Right renal cortex interstitium (tissue), 3 donors: ENCODE results near the gene ACTG1. TPM values are rescaled to one million over a fixed set of nuclear protein-coding genes. Genes with fewer than 3 reads are reported as not detected.
"Not testable (repeated sequence)": the region's sequence is repeated elsewhere in the genome, so short reads cannot be mapped to it uniquely, and the experiment has no call there.

Source experiments
- DNase-seq, 3 donors: peaks; one replicate each; pipeline ENCODE4 v3.0.0-alpha.2; 2013; ENCODE audit warnings: low read depth in 3 of 3, low spot score in 2 of 3
- polyA plus RNA-seq, 3 donors: library from polyadenylated mRNA; unstranded; fragments of 120-200 nt; gene quantifications; one replicate each; pipeline ENCODE4 v1.2.1, GENCODE V29; 2013; ENCODE audit not compliant: insufficient read length in 3 of 3

The ACTG1 gene
- polyA plus RNA-seq, 3 donors, result 2,985 to 3,420 (median 3,066) TPM

DNA sequence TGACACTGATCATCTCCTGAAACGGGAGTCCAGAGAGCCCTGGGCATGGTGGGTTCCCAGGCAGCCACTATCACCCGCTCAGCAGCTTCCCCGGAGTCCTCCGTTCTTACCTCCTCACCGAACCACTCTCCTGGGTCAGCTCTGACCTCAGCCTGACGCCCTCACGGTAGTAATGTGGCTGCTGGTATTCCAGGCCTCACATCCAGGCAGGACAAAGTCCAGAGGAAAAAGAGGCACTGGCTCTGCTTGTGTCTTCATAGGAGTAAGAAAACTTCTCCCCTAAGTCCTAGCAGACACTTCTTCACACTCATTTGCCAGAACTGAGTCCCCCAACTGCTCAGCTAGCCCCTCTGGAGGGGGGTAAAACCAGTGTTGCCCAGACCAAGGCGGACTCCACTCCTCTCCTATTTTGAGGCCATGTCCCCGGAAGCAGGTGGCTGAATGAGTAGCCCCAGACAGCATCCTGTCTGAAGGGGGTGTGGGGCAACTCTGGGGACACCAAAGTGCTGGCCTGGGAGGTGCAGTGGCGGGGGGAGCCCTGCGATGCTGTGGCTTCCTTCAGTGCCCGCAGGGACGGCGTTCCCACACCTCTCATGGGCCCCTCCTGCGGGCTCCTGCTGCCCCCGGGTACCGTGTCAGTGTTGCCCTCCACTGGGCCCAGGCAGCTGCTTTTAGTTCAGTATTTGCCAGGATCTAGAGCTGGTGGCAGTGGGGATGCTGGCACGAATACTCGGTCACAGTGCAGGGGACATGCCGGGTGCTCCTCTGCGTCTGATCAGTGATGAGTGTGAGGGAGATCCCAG is 20.9 kb upstream of the ACTG1 start:
- no peak for DNase-seq

DNA sequence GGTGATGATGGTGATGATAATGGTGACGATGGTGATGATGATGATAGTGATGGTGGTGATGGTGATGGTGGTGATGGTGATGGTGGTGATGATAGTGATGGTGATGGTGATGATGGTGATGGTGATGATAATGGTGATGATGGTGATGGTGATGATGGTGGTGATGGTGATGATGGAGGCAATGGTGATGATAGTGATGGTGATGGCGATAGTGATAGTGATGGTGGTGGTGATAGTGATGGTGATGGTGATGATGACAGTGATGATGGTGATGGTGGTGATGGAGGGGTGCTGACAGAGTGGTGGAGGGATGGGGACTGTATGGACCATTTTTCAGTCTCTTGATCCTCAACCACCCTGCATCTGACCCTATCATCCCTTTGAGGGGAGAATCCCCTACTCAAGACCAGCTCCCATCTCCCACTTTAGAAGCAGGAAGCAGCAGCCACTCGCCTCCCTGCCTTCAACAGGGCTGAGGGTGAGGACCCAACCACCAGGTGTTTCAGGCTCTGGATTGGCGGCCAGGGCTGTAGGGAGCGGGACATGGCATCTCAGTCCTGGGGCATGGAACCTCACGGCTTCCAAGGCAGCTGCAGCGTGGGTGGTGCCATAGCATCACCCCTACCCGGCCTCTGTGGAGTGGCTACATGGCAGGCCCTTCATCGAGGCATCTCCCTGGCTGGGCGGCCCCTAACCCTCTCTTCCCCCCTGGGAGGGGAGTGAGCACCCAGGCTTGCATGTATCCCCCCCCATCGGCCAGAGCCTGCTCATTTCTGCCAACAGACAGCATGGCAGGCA is 20.1 kb upstream of the ACTG1 start:
- no peak for DNase-seq

DNA sequence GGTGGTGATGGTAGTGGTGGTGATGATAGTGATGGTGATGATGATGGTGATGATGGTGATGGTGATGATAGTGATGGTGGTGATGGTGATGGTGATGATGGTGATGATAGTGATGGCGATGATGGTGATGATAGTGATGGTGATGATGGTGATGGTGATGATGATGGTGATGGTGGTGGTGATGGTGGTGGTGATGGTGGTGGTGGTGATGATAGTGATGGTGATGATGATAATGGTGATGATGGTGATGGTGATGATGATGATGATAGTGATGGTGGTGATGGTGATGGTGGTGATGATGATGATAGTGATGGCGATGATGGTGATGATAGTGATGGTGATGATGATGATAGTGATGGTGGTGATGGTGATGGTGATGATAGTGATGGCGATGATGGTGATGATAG is 19.4 kb upstream of the ACTG1 start:
- not testable (repeated sequence) for DNase-seq

DNA sequence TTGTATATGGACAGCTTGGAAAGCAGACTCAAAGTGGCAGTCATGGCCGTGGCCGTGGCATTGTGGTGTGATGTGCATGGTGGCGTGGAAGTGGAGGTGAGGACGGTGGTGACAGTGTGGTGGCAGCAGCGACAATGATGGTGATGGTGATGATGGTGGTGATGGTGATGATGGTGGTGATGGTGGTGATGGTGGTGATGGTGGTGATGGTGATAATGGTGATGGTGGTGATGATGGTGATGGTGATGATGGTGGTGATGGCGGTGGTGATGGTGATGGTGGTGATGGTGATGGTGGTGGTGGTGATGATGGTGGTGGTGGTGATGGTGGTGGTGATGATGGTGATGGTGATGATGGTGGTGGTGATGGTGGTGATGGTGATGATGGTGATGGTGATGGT is 18.4 kb upstream of the ACTG1 start:
- not testable (repeated sequence) for DNase-seq

DNA sequence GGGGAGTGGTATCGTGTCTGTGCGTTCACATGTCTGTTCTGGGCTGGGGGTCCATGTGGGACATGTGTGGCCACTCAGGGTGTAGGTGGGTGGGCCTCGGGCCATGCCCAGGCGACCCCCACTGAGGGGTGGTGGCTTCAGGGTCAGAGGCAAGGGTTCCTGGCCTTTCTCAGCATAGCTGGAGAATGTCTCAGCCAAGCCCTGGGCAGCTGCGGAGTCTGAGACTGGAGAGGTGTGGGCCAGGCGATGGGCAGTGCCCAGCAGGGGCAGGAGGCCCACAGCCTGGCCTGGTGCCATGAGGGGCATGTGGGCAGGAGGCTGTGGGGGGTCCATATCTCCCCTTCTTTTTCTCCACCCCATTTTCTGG is 16.8 kb upstream of the ACTG1 start:
- DNase-seq, result no peak

DNA sequence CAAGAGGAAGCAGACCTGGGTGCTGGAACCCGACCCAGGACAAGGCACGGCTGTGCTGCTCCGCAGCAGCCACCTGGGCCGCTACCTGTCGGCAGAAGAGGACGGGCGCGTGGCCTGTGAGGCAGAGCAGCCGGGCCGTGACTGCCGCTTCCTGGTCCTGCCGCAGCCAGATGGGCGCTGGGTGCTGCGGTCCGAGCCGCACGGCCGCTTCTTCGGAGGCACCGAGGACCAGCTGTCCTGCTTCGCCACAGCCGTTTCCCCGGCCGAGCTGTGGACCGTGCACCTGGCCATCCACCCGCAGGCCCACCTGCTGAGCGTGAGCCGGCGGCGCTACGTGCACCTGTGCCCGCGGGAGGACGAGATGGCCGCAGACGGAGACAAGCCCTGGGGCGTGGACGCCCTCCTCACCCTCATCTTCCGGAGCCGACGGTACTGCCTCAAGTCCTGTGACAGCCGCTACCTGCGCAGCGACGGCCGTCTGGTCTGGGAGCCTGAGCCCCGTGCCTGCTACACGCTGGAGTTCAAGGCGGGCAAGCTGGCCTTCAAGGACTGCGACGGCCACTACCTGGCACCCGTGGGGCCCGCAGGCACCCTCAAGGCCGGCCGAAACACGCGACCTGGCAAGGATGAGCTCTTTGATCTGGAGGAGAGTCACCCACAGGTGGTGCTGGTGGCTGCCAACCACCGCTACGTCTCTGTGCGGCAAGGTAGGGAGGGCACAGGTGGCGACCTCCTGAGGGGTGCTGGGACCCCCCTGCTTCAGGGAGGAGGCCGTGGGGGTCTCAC is 16.2 kb upstream of the ACTG1 start:
- DNase-seq, result no peak

DNA sequence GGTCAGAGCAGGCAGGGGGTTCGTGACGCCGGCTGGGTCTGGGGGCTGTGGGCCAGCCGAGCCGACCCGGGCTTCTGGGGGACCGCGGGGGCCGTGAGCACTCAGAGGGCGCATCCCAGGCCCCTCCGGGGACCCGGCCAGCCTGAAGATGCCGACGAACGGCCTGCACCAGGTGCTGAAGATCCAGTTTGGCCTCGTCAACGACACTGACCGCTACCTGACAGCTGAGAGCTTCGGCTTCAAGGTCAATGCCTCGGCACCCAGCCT is 15.7 kb upstream of the ACTG1 start:
- DNase-seq, result no peak

DNA sequence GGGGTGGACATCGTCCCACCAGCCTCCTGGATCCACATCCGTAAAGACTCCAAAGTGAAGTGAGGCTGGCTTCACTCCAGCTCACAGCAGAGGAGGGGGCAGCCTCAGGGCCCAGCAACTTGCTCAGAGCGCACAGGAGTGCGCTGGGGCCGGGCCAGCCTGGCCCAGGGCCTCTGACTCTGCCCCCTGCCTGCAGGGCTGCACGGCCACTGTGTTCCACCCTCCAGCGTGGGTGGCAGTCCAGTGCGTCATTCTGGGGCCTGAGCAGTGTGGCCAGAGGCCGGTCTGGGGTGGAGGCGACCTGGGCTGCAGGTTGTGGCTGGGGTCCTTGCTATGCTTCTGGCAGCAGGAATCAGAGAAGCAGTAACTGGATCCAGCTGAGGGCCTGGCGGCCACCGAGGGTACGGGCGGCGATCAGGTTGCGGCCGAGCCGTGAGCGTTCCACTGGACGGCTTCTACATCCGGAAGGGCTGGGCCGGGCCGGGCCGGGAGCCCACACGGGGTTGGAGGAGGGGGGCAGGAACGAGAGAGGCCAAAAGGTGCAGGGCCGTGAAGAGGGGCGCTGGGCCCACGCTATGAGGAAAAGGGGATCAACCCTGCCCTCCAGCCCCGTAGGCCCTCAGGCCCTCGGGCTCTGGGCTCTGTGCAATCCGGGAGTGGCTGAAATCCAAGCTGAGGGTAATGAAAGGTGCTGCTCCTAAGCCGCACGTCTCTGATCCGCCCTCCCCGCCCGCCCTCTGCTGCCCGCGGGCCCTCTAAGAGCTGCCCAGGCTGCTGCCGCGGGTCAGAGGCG is 15.2 kb upstream of the ACTG1 start, which contains the start of gene FSCN2:
Gene FSCN2 (plus strand): TSS at position 787 of the 793 bp plus-strand sequence. CDS start 155 bp downstream, outside the sequence.
- DNase-seq, result no peak

DNA sequence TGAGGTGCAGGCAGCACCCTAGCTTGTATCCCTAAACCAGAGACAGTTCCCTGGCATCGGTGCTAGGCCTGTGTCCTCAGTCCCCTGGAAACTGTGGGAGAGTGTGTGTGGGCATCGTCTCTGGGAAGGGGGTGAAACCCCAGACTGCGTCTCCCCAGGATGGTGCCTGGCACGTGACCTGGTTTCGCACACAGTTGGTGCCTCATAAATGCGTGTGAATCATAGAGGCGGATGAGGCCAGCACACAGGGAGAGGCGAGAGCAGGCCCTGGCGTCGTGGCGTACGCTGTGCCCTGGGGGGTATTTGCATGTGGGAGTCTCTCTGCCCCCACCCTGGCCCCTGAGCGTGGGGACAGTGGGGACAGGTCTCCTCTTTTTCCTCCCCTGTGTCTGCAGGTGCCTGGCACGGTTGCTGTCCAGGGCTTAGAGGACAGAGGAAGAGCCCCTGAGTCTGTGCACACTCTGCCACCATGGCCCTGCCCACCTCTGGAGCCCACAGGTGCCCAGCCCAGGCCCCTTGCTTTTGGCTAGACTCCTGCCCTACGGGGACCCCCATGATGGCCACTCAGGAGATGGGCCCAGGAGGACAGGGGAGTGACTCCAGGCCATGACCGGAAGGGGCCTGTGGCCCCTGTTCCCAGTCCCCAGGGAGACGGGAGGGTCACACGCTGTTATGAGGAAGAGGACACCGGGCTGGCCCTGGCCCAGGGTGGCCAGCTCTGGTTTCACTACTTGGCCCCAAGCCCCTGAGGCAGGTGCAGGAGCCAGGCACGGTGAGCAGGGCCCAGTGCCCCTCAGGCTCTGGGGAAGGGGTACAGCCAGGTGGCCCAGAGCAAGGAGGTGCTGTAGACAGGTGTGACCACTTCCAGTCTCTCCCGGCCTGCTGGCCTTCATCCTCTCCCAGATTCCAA is 14.3 kb upstream of the ACTG1 start:
- DNase-seq, result no peak

DNA sequence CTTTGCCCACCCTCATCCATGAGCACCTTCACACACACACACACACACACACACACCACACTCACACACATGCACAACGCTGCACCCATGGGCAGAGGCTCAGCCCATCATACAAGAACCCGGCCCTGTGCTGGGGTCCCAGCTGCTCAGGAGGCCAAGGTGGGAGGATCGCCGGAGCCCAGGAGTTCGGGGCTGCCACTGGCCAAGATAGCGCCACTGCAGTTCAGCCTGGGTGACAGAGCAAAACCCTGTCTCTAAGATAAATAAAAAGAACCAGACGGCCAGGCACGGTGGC is 12.2 kb upstream of the ACTG1 start:
- no peak for DNase-seq

DNA sequence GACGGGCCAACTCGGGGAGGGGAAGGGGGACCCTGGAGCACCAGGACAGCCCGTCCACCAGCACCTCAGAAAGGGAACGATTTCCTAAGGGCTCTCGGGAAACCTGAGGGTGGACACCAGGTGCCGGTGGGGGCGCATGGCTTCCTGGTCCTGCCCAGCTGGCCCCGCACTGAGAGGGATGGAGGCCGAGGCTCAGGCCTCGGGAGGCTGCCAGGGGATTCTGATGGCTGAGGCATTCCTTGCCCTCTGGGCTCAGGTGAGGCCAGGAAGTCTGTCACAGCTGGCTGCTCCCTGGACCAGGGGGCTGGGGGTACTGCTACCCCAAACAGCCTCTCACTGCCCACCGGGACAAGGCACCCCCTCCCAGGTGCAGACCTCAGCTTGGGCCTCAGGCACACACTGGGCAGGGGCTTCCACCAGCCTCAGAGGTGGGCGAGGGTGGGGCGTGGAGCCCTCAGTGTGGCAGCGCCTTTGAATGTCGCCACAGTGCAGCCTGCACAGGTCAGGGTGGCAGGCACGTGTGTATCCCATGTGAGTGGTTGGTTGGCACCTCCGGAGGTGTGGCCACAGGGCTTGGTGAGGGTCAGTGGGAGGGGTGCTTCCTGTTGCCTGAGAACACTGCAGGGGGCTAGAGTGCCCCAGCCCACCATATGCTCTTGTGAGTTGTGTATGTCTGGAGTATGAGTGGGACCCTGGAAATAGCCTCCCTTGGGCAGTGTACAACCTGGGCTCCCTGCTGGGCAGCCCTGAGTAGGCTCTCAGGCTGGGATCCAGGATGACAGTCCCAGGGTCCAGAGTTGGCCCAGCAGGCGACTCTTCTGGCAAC is 11.7 kb upstream of the ACTG1 start:
- DNase-seq, result no peak

DNA sequence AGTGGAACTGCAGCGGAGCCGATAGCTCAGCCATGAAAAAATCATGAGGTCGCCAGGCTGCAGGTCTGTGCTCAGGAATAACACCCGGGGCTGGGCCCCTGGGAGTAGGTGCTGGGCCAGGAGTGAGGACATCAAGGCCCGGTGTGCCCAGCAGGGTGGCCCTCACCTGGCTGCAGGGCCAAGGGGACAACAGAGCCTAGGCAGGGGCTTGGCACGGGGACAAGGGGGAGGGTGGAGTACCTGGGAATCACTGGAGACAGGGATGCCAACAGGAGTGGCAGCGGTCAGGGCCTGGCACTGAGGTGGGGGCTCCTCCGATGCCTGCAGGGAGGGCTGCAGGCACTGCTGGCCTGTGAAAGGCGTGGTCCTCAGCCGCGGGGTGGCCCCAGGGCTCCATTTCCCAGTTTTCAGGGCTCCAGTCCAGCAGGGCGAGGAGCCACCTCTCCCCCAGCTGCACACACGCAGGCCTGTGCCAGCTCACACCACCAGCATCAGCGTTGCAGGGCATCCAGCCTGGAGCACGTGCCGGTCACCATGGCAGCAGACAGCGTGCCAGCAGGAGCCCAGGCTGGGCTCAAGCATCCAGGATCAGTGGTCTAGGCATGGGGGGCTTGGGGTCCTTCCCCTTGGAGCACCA is 10.9 kb upstream of the ACTG1 start:
- no peak for DNase-seq

DNA sequence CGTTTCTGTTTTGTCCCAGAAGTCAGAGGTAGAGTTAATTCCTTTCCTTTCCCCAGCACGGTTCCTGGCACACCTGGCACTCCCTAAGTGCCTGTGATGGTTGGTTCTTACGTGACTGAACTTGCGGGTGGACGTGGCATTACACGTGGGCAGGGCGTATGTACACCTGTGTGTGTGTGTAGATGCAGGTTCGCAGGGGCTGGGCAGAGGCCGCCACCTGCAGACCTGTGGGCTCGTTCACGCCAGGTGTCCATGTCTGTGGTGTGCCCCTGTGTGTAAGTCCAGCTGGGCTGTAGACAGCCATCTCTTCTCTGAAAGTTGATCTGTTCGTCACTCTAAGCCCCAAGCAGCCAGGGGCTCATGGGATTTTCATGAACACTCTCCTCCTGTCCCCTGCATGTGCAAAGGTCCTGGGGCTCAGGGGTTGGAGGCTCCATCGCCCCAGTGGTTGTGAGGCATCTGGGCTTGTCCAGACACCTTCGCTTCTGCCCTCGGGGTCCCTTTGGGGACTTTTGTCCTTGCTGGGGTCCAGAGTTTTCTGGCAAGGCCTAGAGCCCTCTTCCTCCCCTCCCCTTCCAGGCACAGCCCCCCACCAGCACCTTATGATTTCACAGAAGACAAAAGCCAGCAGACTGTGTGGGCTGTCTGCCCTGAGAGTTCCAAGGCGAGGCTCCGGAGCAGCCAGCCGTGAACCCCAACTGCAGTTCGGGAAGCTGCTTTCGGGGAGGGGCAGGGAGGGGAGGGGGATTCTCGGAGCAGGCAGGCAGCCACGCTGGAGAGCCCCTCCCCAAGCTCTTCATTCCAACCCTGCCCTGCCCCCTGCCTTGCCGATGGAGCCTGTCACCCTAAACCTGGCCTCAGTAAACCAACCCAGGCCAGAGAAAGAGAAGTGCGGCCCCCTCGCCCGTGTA is 10.1 kb upstream of the ACTG1 start:
- no peak for DNase-seq

DNA sequence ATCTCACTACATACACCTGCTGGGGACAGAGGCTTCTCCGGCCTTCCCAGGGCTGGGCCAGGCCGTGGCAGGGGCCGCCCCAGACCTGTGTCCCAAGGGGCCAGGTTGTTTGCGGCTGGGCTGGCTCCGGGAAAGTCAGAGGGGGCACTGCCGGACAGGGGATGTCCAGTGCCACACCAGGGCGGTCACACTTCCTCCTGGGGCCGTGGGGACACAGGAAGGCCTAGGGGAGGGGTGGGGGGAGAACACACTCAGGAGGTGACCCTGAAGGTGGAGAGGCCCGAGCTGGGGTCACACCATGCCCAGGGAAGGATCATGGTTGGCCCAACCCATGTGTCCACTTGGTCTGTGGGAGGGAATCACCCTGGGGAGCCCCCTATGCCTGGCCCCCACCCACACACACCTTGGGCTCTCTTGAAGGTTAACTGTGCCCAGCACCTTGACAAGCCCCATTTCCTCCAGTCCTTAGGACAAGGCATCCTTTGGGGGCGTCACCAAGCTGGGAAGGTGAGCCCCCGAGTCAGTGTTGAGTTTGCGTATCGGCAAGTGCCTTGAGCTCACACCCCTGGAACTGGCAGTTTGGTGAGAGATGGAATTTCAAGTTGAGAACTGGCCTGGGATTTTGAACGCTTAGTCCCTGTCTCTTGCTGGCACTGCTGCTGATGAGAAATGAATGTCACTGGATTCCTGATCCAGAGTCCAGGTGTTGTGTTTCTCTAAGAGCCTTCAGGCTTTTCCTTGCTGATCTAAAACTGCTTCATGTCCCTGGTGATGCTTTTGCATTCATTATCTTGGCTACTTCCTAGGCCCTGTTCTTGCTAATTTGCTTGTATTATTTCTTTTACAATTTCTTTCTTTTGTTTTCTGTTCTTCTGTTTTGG is 7.7 kb upstream of the ACTG1 start:
- DNase-seq, result no peak

DNA sequence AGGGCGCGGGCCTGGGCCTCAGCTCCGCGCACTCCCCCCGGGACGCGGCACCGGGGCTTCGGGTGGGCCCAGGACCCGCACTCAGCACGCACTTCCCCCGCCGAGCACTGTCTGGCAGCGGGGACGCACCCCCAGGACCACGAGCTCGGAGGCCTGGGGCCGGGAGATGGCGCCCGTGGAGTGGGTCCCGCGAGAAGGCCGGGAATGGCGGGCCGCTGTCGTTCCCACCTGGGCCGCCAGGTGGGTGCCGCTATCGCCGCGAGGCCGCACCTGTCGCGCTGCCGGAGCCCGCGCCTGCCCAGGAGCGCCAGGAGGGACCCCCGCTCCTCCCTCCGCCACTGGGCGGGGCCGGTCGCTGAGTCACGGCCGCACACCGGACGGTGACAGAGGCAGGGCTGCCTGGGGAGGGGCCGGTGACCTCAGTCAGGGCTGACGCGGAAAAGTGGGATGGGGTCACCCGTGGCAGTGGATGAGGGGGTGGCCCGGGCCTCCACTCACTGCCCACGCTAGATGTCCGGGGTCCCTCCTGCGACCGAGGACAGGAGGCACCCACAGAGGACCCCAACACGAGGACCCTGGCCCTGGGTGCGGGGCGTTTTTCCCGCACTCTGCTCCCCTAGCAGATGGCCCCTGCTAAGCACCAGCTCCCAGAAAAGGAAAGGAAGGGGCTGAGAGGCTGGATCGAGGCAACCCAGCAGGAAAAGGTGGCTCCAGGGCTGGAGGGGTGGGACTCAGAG is 6.9 kb upstream of the ACTG1 start:
- no peak for DNase-seq

DNA sequence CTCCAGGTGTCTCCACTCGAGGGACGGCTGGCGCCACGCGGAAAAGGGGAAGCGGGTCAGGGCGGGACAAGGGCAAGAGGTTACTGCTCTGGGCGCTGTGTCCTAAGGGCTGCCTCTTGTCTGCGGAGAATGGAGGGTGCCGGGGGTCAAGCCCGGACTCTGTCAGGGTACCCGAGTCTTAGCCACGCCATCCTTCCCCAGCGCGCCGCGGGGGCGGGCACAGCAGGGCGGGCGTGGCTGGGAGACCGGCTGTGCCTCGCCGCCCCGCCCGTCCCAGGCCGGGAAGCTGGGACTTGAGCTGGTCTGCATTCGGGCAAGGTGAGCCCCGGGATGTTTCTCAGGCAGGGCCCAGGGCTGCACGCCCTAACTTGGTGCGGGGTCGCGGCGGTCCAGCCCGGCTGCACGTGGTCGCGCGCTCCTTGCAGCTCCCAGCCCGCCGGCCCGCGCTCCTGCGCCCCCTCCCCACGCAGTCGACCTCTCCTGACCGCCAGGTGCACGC is 6.2 kb upstream of the ACTG1 start:
- no peak for DNase-seq
